ENCODE measurements around the gene ABCF1. TPM values are rescaled to one million over a fixed set of nuclear protein-coding genes. Genes with fewer than 3 reads are reported as not detected.

The ABCF1 gene
- total RNA-seq, 4 donors from 2014 or later = 31.4 to 64.5 (median 36.9) TPM

DNA sequence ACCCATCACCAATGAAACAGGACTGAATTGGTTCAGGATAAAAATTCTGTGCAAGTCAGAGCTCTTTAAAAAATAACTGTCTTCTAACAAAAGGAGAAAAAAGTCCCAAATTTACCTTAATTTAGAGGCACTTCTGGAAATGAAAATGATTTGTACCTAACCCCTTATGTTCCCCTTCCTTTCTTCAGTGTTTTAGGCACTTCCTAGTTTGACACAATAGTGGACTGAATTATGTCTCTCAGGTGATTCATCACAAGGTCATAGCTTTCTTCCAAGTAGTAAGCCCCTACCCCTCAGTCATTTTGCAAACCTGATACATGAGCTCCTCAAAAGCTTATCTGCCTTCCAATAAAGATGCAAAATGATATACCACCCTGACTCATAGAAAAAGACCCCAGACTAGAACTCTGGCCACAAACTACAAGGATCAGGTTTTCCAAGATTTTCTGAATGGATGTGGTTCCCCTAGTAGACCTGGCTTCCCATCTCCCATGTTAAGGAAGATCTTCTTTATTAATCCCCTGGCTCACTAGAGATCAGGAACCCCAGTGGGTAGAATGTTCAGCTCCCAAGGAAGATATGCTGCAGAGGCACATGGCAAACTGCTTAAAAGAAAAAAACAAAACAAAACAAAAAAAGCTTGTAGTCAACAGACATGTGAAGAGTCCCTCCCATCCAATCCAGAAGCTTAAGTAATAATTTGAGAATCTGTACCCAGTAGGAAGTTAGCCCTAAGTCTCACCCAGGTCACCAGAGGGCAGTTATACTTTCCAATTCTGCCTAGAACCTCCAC, 42.2 kb downstream of the ABCF1 start:
- H3K36me3 ChIP-seq = peaks cover 7 to 24% (median 8%) of the 10 kb centered on the region in 3 donors
- H3K27me3 ChIP-seq = no peaks in the 10 kb centered on the region
- H3K9me3 ChIP-seq = no peaks in the 10 kb centered on the region
- H3K27ac ChIP-seq = peak overlapping the region; percentile 94 to 100 (median 97)
- peaks cover 0 to 62% (median 42%) of the 10 kb centered on the region in 4 donors for H3K4me1 ChIP-seq
- TF ChIP-seq POLR2A (IDR thresholded peaks at IDR 0.05) = no peak
- TF ChIP-seq, protein P1, sequence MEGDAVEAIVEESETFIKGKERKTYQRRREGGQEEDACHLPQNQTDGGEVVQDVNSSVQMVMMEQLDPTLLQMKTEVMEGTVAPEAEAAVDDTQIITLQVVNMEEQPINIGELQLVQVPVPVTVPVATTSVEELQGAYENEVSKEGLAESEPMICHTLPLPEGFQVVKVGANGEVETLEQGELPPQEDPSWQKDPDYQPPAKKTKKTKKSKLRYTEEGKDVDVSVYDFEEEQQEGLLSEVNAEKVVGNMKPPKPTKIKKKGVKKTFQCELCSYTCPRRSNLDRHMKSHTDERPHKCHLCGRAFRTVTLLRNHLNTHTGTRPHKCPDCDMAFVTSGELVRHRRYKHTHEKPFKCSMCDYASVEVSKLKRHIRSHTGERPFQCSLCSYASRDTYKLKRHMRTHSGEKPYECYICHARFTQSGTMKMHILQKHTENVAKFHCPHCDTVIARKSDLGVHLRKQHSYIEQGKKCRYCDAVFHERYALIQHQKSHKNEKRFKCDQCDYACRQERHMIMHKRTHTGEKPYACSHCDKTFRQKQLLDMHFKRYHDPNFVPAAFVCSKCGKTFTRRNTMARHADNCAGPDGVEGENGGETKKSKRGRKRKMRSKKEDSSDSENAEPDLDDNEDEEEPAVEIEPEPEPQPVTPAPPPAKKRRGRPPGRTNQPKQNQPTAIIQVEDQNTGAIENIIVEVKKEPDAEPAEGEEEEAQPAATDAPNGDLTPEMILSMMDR (IDR thresholded peaks at IDR 0.05) = no peak
- TF ChIP-seq EP300 (IDR thresholded peaks at IDR 0.05) = no peak
- DNase-seq (ENCODE audit: low spot score in 2 of 2) = no peak
- peak overlapping the region in 1 of 4 donors; percentile 95 for H3K4me3 ChIP-seq

DNA sequence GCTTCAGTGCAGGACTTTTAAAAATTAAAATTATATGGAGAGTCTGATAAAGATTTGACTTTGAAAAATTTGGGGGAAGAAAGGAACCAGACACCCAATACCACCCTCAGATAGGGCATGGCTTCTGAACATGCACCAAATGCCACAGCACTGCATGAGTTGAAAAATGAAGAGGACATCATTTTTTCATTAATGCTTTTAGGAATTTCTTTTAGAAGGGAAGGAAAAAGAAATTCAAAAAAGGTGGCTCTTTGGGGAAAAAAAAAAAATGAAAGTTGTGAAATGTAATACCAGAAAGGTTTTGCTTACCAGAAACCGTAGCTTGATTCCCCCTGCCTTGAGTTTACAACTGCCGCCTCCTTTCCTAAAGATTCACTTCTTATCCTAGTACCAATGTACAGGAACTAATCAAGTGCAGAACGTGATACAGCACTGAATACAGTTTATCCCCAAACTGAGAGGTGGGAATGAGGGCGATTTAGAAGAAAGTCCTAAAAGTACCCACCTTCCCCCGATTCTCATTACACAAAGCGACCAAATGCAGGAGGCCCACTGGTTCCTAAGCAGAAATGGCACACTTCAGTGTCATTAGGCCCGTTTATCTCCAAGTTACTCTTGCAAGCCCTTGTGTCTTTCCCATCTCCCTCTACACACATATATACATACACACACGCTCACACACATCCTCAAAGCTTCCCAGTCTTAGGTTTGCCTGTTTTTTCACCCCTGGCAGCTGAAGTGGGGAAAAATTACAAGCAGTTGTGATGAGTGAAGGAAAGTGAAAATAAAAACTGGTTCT, 43.0 kb downstream of the ABCF1 start:
- TF ChIP-seq EP300 (IDR thresholded peaks at IDR 0.05) = no peak
- TF ChIP-seq, protein P1 (IDR thresholded peaks at IDR 0.05) = no peak
- TF ChIP-seq POLR2A (IDR thresholded peaks at IDR 0.05) = no peak
- DNase-seq (ENCODE audit: low spot score in 2 of 2) = no peak
- peaks cover 0 to 66% (median 48%) of the 10 kb centered on the region in 4 donors for H3K4me1 ChIP-seq
- H3K9me3 ChIP-seq = no peaks in the 10 kb centered on the region
- H3K27me3 ChIP-seq = no peaks in the 10 kb centered on the region
- WGBS, 2 donors = 20 to 22% methylated on average over 8 of the region's 8 CpGs
- H3K4me3 ChIP-seq = peak overlapping the region; percentile 66 to 95 (median 90)
- H3K27ac ChIP-seq = peak overlapping the region; percentile 94 to 100 (median 97)
- H3K36me3 ChIP-seq = peaks cover 7 to 19% (median 8%) of the 10 kb centered on the region in 3 donors

DNA sequence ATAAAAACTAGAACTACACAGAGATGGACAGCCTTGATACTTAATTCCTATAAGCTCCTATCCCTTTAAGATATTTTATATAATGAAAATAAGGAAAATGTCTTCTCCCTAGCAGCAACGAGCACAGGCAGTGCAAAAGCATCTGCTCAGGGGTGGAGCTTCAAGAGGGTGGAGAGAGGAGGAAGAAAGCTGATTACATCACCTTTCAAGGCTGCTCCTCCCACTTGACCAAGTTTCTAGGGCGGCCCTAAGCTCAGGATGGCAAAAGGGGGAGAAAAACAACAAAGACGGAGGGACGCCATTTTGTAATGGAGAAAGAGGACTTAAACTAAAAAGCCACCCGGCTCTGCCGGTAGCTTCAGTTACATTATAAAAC, 43.6 kb downstream of the ABCF1 start:
- TF ChIP-seq EP300 (IDR thresholded peaks at IDR 0.05) = peak; percentile 69 to 99
- TF ChIP-seq POLR2A (IDR thresholded peaks at IDR 0.05) = peak; percentile 88 to 96
- TF ChIP-seq, protein P1 (IDR thresholded peaks at IDR 0.05) = peak in 1 of 5 experiments; percentile 13
- peak overlapping the region; percentile 66 to 95 (median 90) for H3K4me3 ChIP-seq
- 1 to 2% methylated on average over 6 of the region's 6 CpGs for WGBS, 2 donors
- no peaks in the 10 kb centered on the region for H3K9me3 ChIP-seq
- peaks cover 8 to 22% (median 10%) of the 10 kb centered on the region in 3 donors for H3K36me3 ChIP-seq
- H3K4me1 ChIP-seq = peaks cover 0 to 65% (median 45%) of the 10 kb centered on the region in 4 donors
- H3K27me3 ChIP-seq = no peaks in the 10 kb centered on the region
- DNase-seq (ENCODE audit: low spot score in 2 of 2) = peak; percentile 67 to 90
- peak overlapping the region; percentile 94 to 100 (median 97) for H3K27ac ChIP-seq

DNA sequence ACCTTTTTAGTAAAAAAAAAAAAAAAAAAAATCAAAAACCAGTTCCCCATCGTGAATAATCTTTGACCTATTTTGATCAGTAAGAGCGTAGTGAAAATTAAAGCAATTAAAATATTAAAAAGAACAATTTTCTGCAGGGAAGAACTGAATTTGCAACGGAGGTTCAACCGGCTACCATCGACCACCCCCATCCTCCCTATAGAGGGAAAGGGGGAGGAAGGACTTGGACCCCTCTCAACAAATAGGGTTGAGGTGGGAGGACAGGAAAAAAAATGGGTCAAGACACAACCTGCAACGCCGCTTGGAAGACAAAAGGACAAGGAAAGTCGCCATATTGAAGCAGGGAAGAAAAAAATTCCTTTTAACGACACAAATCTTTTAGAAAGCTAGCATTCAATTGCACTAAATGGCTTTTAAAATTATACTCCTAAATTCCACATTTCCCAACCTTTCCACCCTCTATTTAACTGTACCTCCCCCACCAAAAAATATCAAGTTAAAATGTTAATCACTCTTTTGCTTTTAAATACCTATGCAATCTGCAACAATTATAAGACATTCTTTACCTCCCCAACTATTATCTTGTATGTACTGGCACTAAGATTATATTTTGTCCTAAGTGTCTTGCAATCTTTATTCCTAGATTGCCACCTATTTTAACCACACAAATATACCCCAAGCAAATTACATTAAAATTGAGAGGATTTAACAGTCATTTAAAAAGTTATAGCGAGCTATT, 44.1 kb downstream of the ABCF1 start:
- no peak for TF ChIP-seq EP300 (IDR thresholded peaks at IDR 0.05)
- TF ChIP-seq, protein P1 (IDR thresholded peaks at IDR 0.05) = no peak
- TF ChIP-seq POLR2A (IDR thresholded peaks at IDR 0.05) = no peak
- H3K27ac ChIP-seq = peak overlapping the region; percentile 94 to 100 (median 97)
- peak overlapping the region; percentile 66 to 95 (median 90) for H3K4me3 ChIP-seq
- 0% methylated on average over 10 of the region's 10 CpGs for WGBS, 2 donors
- H3K4me1 ChIP-seq = peaks cover 0 to 60% (median 44%) of the 10 kb centered on the region in 4 donors
- no peaks in the 10 kb centered on the region for H3K27me3 ChIP-seq
- peaks cover 8 to 28% (median 15%) of the 10 kb centered on the region in 3 donors for H3K36me3 ChIP-seq
- H3K9me3 ChIP-seq = no peaks in the 10 kb centered on the region
- DNase-seq (ENCODE audit: low spot score in 2 of 2) = no peak

Measured in tibial nerve (tissue), 4 donors.